HG02981 (cell line): ENCODE data around the gene CHST12.

Experiments used
- ATAC-seq: cut with Tn5 transposase; IDR thresholded peaks from one replicate; pipeline ENCODE4 v1.9.1; 2021; ENCODE audit warnings: mild to moderate bottlenecking, moderate library complexity; ENCODE audit not compliant: unreplicated experiment

Gene CHST12

DNA sequence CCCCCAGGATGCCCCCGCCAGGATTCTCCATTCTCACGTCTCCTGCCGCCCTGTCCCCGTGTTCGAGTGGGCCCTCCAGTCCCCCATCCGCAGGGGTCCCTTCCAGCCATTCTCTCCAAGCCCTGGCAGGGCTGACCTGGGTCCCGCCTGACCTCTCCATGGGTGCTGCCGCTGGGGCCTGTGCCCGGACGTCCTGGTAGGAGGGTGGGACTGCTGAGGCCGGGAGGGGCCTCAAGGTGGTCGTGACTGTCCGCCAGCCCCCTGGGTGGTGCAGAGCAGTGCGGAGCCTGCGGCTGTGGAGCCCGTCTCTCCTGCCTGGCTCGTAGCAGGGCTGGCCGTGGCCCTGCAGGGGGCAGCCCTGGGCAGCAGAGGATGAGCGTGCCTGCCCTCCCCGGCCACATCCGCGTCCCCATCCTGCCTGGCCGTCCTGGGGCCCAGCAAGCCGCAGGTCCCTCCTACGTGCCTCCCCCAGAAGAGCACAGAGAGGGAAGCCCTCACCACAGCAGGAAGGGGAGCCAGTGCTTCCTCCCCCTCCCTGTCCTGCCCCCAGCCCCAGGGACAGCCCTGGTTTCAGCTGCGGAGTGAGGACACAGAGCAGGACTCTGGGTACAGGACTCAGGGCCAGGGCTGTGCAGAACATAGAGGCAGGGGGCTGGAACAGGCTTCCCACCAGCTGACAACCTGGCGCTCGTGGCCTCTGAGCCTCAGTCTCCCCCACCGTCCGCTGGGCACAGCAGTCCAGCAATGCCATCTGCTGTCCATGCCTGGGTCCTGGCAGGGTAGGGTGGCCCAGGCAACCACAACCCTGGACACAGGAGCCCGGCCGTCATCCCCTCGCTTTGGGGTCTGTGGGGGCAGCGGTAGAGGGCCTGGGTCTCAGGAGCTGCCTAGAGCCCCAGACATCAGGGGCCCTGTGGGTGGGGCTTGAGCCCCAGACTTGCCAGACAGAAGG is 74.3 kb downstream of the CHST12 start:
- no peak for ATAC-seq

DNA sequence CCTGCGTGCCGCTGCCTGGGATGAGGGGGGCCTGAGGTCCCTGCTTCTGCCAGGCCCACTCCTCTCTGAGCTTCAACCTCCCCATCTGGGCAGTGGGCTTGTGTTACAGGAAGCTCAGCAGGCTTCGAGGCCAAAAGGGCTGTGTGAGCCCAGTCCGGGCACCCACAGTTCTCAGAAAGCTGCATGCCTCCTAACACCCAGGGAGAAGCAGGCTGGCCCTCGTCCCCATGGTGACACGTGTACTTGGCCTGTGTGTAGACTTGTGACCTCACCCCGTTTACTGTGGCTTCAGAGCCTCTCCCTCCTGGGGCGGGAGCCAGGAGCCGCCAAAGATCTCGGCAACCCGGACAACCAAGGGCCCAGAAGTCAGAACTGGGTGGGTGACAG is 75.0 kb downstream of the CHST12 start:
- no peak for ATAC-seq

DNA sequence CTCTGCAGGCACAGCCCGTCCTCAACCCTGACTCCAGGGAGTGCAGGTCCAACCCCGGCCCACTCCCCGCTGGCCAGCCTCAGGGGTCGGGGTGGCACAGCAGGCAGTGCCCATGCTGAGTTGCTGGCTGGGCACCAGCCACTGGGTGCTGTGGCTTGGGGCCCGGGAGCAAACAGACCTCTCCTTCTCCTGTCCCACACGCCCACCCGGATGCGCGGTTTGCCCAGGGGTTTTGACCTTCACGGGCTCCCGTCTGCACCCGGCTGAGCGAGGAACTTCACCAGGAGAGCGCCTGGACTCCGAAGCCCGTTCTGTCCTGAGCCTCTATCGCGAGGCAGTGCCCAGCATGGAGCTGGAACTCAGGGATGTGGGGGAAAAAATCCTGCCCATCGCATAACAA is 75.4 kb downstream of the CHST12 start:
- no peak for ATAC-seq

DNA sequence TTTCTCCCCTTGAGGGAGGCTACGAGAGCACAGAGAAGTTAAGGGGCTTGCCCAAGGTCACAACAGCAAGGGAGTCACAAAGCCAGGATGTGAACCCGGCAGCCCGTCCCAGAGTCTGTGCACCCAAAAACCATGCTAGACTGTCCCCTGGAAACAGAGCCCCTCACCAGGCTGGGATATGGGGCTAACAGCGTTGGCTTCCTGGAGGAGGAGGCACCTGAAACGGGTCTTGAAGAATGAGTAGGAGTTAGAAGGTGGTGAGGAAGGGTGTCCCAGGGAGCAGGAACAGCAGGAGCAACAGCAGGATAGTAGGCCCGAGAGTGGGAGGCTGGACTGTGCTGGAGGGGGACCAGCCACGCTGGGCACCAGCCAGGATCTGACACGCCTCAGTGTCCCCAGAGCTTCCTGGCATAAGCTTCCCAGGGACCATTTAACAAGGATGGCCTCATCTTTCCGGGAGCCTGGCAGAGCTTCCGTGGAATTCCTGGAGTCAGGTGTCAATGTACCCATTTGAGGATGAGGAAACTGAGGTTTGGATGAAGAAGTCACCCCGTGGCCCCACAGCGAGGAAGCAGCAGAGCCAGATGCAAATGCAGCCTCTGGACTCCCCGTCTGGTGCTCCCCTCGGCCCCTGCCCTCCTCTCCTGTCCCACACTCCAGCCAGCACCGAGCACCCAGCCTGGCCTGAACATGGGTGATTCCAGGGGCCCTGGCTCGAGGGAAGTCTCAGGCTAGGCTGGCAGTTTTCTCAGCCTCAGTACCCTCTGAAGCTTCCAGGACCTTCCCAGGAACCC is 76.1 kb downstream of the CHST12 start:
- ATAC-seq = no peak

DNA sequence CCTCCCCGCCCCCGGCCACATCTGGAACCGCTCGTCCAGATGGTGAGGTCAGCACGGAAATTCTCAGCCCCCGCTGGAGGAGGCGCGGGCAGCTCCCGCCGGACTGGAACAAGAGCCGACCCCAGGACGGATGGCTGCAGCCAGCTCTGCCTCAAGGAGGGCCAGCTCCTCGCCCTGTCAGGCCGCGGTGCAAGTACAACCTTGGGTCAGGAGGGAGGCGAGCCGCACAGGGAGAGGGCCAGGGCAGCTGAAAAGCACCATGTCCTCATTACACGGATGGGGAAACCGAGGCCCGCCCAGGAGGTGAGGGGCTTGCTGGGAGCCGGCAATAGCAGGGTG is 76.6 kb downstream of the CHST12 start:
- ATAC-seq = no peak

DNA sequence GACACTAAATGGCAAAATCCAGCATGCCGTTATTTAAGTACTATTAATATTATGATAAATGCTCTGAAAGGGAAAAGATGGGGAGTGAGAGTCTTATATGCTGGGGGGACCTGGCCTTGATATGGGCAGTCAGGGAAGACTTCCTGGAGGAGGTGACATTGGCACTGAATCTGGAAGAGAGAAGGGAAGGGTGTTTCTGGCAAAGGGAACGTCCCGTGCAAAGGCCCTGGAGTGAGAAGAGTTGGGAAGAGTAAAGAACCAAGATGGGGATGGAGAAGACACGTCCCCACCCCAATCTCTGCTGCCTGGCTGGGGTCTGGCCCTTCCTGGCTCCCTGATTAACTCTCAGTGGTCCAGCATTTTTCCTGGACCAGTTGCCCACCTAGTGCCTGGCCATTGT is 77.8 kb downstream of the CHST12 start:
- no peak for ATAC-seq

DNA sequence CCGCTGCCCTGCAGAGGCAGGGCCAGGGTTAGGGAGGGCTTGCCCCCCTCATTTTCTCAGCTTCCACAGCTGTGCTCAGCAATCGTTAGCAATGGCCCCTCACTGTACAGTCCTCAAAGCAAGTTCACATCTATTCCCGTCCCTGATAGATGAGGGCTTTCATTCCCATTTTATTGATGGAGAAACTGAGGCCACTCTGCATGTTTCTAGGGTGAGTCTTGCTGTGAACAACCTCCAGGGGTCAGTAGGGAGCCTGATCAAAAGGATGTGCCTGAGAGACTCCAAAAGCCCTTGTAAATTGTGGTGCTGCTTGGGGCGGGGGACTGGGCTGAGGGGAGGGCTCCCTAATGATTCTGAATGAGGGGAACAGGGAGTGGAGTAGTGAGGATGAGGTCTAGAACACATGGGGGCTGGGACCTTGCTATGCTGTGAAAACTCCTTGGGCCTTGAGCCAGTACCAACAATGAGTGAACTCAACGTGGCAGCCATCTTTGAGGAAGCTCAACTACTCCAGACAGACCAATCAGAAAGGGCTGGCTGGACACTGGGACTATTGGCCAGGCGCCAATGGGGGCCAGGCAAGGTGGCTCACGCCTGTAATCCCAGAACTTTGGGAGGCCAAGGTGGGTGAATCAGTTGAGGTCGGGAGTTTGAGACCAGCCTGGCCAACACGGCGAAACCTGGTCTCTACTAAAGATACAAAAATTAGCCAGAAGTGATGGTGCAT is 79.5 kb downstream of the CHST12 start:
- no peak for ATAC-seq

DNA sequence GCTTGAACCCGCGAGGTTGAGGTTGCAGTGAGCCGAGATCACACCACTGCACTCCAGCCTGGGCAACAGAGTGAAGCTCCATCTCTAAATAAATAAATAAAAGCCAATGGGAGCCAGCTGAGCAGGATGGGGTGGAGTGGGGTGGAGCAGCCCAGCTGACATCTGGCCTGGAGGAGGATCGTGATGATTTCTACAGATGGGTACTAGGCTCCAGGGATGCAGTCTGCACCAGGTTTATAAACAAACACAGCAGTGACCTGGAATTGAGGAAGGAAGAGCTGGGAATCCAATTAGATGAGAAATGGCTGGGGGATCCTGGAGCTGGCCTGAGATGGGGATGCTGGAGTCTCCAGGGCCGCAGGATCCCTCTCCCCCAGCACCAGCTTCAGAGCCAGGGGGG is 80.1 kb downstream of the CHST12 start:
- ATAC-seq = no peak

DNA sequence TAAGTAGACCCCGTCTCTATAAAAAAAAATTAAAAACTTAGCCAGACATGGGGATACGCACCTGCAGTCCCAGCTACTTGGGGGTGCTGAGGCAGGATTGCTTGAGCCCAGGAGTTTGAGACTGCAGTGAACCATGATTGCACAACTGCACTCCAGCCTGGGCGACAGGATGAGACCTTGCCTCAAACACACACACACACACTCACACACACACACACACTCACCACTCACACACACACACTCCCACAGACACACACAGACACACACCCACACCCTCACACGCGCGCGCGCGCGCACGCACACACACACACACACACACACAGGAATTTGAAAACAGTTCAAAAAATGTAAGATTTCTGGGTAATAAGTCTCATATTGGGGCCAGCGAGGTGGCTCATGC is 81.5 kb downstream of the CHST12 start:
- ATAC-seq = no peak

DNA sequence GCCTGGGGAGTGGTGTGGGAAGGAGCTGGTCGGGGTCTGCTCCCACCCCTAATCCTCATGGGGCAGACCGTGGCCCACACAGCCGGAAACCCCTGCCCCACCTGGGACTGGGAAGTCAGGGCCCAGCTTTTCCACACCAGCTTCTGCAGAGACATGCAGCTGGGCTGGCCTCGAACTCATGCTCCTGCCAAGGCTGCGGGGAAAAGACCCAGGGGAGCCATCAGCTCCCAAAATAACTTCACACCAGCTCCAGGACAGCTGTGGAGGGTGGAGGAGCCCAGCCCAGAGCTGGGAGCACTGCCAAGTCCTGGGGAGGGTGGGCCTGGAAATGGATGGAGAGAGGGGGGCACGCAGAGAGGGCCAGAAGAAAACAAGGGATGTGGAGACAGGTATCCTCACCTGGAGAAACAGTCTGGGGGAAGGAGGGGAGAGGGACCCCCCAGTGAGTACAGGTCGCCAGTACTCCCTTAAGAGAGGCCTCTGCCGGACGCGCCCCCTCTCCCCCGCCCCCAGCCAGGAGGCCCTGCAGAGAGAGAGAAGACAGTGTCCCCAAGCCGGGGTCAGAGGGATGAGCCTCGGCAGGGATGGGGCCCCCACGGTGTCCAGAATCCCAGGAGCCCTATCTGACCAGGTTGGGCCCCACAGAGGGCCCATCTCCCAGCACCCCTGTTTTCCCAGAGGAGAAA is 84.3 kb downstream of the CHST12 start:
- no peak for ATAC-seq

DNA sequence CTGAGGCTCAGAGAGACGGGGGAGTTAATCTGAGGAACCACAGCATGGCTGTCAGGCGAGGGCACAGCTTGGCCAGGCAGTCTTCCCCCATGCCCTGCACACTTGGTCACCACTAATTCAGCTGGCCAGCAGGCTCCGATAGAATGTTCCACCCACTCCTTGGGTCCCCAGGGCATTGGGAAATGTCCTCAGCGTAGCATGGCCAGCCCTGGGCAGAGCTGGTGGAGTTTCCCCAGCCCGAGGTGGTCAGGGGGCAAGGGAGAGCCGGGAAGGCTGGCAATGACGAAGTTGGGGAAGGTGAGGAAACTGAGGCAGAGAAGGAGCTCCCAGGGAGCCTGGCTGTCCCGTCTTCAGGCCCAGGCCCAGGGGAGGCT is 84.8 kb downstream of the CHST12 start:
- no peak for ATAC-seq

DNA sequence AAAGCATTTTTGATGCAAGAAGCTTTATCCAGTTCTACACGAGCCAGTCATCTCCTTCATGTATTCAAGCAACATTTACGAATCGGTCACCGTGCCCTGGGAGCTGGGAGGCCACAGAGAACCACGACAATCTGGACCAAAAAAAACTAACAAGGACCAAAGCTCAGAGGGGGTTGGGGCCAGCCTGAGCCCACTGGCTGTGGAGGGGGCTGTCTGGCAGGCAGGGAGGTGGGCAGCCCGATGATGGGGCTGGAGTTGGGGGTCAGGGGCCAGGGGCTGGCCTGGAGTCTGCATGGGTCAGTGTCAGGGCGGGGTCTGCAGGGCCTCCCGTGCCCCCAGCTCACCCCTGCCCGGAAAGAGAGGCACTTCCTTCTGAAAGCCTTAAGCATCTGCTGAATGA is 85.3 kb downstream of the CHST12 start:
- no peak for ATAC-seq

DNA sequence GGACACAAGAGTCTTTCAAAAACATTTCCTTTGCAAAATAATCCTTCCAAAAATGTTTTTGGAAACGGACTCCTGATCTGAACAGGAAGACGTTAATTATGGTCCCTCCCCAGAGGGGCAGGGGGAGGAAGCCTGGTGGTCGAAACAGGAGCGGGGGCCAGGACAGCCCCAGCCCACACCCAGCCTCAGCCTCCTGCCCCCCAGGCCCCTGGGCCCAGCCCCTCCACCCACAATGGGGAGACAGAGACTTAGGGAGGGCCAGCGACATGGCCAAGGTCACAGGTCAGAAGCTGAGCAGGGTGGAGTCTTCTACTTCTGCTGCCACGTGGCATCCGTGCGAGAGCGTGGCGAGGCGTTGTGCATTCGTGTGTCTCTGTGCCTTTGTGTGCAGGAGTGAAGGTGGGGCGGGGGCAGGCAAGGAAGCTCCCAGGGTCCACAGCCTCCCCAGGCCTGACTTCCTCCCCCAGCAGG is 86.8 kb downstream of the CHST12 start:
- ATAC-seq = no peak

DNA sequence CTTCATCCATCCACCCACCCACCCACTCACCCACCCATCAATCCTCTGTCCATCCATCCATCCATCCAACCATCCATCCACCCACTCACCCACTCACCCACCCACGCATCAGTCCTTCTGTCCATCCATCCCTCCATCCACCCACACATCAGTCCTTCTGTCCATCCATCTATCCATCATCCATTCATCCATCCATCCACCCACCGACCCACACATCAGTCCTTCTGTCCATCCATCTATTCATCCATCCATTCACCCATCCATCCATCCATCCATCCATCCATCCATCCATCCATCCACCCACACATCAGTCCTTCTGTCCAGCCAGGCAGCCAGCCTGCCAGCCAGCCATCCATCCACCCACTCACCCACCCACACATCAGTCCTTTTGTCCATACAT is 88.6 kb downstream of the CHST12 start:
- ATAC-seq = no peak

DNA sequence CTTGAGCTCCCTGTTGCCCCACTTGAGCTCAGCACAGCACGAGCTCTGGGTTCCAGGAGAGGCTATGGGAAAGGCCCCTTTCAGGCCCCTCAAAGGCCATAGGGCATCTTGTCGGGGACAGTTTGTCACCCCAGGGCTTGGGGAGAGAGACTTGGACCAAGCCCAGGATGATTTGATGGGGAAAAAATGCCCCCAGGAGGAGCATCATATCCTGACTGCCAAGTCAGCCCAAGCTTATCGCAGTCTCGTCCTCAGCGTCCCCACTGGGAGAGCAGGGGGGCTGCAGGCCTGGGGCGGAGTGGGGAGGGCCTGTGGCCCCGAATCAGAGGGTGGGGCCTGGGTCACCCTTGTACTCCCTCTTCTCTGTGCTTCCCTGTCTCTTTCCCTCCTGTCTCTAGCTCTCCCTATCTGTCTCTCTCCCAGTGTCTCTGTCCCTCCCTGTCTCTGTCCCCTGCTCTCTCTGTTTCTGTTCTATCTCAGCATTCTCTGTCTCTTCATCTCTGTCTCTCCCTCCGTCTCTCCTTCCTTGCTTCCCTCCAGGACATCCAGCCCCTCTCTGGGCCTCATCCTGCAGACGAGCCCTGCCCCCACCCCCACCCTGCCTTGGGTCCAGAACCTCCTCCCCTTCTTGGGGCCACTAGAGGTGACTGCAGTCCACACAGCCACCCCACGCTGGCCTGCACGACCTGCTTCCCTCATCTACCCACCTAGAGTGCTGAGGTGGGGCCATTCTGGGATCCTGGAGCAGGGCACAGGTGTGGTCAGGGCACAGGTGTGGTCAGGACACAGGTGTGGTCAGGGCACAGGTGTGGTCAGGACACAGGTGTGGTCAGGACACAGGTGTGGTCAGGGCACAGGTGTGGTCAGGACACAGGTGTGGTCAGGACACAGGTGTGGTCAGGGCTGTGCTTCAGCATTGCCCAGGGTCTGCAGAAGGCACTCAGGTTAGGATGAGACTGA is 90.1 kb downstream of the CHST12 start:
- ATAC-seq = no peak

DNA sequence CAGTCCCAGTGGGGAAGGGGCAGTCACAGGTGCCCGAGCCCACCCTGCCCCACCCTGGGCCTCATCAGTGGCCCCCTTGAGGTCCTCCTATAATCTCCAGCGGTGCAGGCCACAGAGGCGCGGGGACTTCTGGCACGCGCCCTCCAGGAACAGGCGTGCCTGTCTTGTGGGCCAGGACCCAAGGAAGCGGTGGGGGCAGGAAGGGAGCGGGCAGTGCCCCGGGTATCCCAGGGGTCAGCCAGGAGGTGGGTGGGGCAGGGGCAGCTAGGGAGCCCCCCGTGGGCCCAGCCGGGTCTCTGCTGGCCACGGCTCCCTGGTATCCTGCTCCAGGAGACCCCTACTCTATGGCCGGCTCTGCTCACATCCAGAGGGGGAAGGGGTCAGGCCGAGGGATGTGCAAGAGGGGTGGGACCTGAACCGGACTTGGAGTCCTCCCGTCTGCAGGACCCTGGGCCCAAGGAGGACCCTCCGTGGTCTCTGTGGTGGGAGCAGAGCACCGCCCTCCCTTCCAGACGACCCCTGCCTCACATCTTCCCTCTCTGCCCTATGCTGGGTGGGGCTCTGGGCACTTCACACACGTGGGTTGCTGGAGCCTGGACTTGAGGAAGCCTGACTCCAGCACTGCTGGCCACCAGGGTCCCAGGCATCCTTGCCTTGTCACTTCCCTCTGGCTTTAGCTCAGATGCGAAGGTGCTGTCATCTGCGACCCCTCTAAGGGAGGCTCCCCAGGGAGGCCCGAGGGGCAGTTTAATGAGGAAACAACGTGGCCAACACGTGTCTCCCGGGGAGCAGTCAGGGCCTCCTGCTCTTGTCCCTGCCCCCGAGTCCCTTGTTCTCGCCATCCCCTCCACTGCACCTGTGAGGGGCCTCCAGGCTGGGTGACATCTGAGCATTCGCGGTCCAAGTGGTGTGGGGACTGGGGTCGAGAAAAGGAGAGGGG is 91.0 kb downstream of the CHST12 start:
- ATAC-seq = no peak

DNA sequence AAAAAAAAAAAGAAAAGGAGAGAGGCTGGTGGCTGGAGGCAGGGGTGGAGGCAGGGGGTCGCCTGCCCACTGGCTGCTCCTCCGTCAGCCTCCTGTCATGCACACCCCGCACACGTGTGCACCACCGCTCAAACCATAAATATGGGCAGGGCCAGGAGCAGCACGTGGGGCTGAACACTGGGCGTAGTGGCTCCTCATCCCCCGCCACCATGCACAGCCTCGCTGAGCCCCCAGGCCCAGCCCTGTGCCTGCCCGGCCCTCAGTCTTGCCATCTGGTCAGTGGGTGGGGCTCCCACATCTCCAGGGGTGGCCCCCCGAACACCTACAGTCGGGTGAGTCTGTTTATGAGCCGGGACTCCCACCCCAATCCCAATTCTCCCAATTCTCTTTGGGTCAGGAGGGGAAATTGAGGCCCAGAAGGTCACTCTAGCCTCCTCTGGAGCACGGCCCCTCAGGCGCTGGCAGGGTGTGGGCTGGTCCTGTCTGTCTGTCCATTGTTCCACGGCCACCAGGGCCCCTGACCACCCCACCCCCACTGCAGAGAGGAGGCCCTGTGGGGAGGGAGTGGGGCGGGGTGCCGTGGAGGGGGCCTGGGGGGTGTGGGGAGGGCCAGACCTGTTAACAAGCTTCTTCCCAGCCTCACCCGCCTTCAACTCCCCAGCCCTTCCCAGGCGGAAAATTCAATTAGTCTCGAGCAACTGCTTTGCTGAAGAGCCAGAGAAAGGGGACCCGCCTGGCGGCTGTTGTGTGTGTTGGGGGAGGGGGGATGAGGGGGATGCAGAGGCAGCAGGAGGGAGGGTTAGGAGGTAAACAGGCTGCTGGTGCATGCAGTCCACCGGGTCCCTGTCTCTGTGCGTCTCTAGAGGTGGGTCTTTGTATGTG is 92.2 kb downstream of the CHST12 start:
- ATAC-seq = no peak

DNA sequence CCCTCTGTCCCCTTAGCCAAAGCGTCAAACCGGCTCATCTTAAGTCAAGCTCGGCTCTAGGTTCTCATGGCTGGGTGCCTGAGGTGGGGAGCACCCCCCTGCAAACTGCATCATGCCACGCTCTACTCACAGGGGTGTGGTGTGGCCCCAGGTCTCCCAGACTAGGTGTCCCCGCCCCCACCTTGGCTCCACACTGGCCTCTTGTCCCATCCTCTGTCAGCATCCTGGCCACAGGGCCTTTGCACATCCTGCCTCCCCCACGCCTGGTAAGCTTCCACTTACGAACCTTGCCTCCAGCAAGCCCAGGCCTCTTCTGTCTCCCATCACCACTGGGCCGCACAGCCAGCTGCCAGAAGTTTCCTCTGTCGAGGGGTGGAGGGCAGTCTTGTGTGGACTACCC is 93.0 kb downstream of the CHST12 start:
- no peak for ATAC-seq
